ENCODE results near the gene RPTOR.

- TF ChIP-seq POLR2A (IDR thresholded peaks at IDR 0.05; ENCODE audit: low read length) (no peak), GATA1 (IDR thresholded peaks at IDR 0.05; ENCODE audit: low read depth, low read length) (no peak)
These were observed 315.5 kb downstream of the RPTOR start for GRCh38 chr17:80860101-80860671.

Measured in erythroblast (primary cell).